ENCODE data around the gene CCDC70.

The CCDC70 gene

GRCh38 chr13:51912091-51912490 is 50.3 kb downstream of the CCDC70 start:
- no peak for DNase-seq

- DNase-seq, result no peak
Measured at GRCh38 chr13:51912511-51913225, 50.9 kb downstream of the CCDC70 start.

DNA sequence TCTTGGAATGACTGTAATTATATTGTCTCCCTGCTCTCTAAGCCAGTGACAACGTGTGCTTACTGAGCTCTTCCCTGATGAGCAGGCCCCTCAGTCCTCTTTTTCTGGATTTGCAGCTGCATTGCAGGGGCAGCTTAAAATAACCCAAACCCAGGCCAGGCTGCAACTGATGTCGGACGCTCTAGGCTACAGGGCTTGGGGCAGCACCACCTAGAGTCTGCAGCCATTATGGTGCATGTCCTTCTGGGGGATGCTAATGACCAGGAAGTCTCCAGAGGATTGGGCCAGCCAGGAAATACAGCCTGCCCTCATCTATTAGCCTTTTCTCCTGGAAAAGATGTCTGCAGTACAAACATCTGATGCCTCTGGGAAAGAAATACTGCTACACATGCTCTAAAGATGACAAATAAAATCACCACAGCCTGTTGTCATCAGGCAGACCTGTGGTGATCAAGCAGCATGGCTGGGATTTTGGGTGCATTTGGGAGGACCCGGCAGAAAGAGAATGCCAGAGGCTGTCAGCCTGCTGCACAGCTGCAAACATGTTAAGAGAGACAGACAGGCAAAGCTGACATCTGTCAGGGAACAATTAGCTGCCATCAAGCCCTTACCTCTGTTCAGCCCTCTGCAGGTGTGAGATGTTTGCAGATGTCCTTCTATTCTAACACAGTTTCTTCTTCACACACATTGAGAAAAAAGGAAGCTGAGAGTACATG is 51.8 kb downstream of the CCDC70 start:
- no peak for DNase-seq

- no peak for DNase-seq
Measured at GRCh38 chr13:51914137-51914493, 52.3 kb downstream of the CCDC70 start.

Data from activated CD4-positive, alpha-beta T cell treated with anti-CD3 and anti-CD28 coated beads for 48 hours (primary cell).